Right ventricle myocardium inferior (tissue), 1 donor: ENCODE results near the gene TCP11L1. TPM values are rescaled to one million over a fixed set of nuclear protein-coding genes. Genes with fewer than 3 reads are reported as not detected.
"Not testable (repeated sequence)": the region's sequence is repeated elsewhere in the genome, so short reads cannot be mapped to it uniquely, and the experiment has no call there.

Source experiments
- ATAC-seq: fragments of 200-7000 bp; cut with Tn5 transposase; one replicate; pipeline ENCODE4 v1.9.1; 2020; ENCODE audit warnings: mild to moderate bottlenecking, moderate library complexity
- DNase-seq: peaks from one replicate; pipeline ENCODE4 v3.0.0; 2021; ENCODE audit errors: missing footprints
- intact Hi-C: fragments of 100-400 bp; cut with DNase I; formaldehyde crosslinking; loops from one replicate; pipeline ENCODE4 v1.11.0; 2022
- total RNA-seq: library from RNA; stranded (reverse); fragmentation: NEBNext Ultra II Directional; extraction: Animal tissue kit (Norgen Biotek cat#: 25700); gene quantifications from one replicate; pipeline ENCODE4 v1.2.1, GENCODE V29; 2021
- donor health status: DM: no; HTN: yes; CAD: no; lungs with severe emphysema.

TCP11L1 gene
- total RNA-seq, 1 donor from 2014 or later: 6.4 TPM

GRCh38 chr11:33060271-33060670, 20.9 kb downstream of the TCP11L1 start:
- intact Hi-C loops: loop anchor here (10.0 kb wide), 1 partner anchor 255 kb away; no protein-coding TSS in a partner anchor
- ATAC-seq (no peak), DNase-seq (no peak)

DNA sequence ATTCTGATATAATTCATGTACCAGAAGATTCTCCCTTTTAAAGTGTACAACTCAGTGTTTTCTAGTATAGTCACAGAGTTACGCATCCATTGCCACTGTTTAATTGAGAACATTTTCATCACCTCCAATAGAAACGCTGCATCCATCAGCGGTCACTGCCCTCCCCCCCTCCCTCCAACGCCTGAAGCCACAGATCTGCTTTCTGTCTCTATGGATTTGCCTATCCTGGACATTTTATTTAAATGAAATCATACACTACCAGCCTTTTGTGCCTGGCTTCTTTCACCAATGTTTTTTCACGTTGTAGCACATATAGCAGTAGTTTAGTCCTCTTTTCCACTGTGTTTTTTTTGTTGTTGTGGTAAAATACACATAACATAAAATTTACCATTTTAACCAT, 22.8 kb downstream of the TCP11L1 start:
- DNase-seq: no peak
- intact Hi-C loops: loop anchor here (10.0 kb wide), 1 partner anchor 257 kb away; no protein-coding TSS in a partner anchor
- no peak for ATAC-seq

- intact Hi-C loops: loop anchor here (10.0 kb wide), 1 partner anchor 259 kb away; no protein-coding TSS in a partner anchor
- no peak for DNase-seq
- peak; percentile 28 for ATAC-seq
Measured at GRCh38 chr11:33063326-33063881, 24.0 kb downstream of the TCP11L1 start.

GRCh38 chr11:33064033-33064825, 24.9 kb downstream of the TCP11L1 start:
- ATAC-seq (peak; percentile 23), DNase-seq (no peak)
- intact Hi-C loops: loop anchor here (2.0 to 10.0 kb wide), 2 partner anchors 101 to 259 kb away; no protein-coding TSS in a partner anchor

DNA sequence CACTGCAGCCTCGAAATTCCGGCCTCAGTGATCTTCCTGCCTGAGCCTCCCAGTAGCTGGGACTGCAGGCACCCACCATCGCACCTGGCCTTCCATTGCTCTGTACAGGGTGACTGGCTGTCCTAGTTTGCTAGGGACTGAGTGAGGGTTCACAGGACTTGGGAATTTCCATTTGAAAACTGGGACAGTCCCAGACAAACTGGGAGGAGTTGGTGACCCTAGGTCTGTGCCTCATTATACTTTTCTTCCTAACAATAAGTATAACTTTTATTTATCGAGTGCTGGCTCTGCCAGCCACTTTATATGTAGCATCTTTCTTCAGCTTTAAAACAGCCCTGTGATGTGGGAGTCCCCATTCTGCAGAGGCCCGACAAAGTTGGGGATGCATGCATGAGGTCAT, 25.5 kb downstream of the TCP11L1 start:
- intact Hi-C loops: loop anchor here (2.0 to 10.0 kb wide), 2 partner anchors 102 to 260 kb away; no protein-coding TSS in a partner anchor
- ATAC-seq (no peak), DNase-seq (no peak)

GRCh38 chr11:33065445-33066178, 26.2 kb downstream of the TCP11L1 start:
- DNase-seq (peak; percentile 86), ATAC-seq (peak; percentile 73)
- intact Hi-C loops: loop anchor here (2.0 to 10.0 kb wide), 2 partner anchors 103 to 261 kb away; no protein-coding TSS in a partner anchor

DNA sequence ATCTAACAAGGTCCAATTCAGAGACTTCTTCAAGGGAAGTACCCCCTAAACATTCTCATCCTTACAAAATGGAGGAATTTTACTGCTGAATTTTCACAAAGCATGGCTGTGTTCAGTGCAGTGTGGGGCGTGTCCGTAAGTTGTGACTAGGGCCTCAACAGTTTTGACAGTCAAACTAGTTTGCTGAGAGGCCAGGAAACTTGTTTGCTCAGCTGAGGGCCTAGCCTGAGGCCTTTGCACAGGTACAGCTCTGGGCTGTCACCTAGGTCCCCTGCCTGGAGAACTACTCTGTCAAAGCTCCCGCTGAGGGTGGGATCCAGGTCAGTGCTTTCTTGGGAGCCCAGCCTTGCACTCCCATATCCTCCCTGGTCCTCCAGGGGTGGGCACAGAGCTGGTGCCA, 27.9 kb downstream of the TCP11L1 start:
- ATAC-seq (no peak), DNase-seq (no peak)
- intact Hi-C loops: loop anchor here (10.0 kb wide), 1 partner anchor 262 kb away; no protein-coding TSS in a partner anchor

- DNase-seq: no peak
- ATAC-seq: no peak
- intact Hi-C loops: loop anchor here (10.0 kb wide), 1 partner anchor 264 kb away; no protein-coding TSS in a partner anchor
Measured at GRCh38 chr11:33068611-33069340, 29.4 kb downstream of the TCP11L1 start.

GRCh38 chr11:33072465-33072864, 33.1 kb downstream of the TCP11L1 start:
- ATAC-seq: no peak
- no peak for DNase-seq
- intact Hi-C loops: no loop called here

GRCh38 chr11:33083918-33084317, 44.5 kb downstream of the TCP11L1 start:
- intact Hi-C loops: no loop called here
- ATAC-seq: no peak
- DNase-seq: no peak

DNA sequence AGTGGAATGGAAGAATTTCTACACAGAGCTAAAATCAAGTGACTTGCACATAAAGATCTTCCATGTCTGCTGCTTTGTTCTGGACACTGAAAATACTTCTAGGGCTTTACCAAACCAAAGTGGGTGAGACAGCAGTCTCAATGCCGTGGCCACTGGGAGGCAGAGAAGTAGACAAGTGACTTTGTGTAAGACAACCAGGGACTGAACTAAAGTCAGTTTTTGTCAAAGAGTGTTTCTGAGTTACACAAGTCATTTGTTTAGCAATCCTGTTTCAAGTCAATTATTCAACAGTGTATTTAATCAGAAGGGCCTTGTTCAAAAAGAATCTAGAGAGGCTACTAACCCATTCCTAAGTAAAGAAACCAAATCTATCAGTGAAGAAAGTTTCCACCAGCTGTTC, 46.6 kb downstream of the TCP11L1 start:
- no peak for ATAC-seq
- intact Hi-C loops: no loop called here

DNA sequence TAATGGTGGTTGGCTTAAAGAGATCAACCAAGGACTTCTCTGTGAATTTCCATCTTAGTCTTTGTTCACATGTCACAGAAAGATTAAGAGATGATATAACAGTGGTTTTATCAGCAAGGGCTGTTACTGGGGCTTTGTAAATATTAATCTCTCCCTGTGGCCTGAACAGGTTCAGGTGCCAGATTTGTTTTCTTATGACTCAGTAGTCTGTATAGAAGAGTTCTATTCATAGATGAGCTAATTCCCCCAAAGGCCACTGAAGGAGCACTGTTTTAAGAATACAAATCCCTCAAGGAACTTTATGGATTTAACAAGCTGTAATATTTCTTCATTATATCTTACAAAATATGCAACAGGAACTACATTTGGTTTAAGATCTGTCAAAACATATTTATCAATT, 50.4 kb downstream of the TCP11L1 start:
- DNase-seq (no peak), ATAC-seq (no peak)
- intact Hi-C loops: no loop called here

More for the DNA sequence above, 46.6 kb downstream of the TCP11L1 start:
- no peak for DNase-seq

DNA sequence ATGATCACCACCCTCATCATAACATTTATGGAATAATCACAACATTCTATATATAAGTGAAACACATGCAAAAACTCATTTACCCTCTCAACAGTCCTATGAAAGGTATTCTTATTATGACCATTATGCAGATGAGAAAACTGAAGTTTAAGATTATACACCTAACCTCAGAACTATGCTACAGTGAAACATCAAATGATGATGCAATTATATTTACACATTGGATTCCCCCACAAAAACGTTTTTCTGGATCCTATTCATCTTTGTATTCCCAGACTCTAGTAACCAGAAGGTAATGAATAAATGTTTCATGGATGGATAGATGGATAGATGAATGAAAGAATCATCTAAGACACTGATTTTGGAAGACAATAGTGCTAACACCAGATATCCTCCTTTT, 54.8 kb downstream of the TCP11L1 start:
- intact Hi-C loops: no loop called here
- DNase-seq: no peak
- no peak for ATAC-seq

DNA sequence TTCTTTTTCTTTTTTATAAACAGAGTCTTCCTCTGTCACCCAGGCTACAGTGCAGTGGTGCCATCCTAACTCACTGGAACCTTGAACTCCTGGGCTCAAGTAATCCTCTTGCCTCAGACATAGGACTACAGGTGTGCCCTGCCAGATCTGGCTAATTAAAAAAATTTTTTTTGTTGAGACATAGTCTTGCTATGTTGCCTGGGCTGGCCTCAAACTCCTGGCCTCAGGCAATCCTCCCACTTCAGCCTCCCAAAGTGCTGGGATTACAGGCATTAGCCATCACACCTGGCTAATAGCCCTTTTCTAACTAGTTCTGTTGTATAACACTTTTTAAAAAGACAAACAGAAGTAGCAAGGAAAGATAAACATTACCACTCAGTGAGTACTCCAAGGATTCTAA, 64.5 kb downstream of the TCP11L1 start:
- intact Hi-C loops: no loop called here
- DNase-seq (no peak), ATAC-seq (no peak)

GRCh38 chr11:33109294-33109895, 70.0 kb downstream of the TCP11L1 start:
- DNase-seq: no peak
- intact Hi-C loops: no loop called here
- no peak for ATAC-seq

DNA sequence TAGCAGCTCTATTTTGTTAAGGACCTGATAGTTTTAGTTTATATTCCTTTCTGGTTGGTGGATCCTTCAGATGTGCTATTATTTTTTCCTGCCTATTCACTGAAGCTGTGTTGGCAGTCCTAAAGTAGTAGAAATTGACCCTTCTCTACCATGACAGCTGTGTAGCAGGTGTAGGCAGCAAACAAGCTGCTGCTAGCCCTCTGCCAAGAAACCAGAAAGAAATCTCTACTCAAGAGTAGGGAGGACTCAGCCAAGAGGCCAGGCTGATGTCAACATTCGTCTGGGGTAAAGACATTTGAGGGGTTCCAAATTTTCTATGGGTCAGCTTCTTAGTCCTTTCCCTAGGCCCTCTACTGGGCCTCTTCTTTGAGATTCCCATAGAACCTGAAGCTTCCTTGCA, 70.7 kb downstream of the TCP11L1 start:
- DNase-seq (no peak), ATAC-seq (peak; percentile 74)
- intact Hi-C loops: no loop called here

DNA sequence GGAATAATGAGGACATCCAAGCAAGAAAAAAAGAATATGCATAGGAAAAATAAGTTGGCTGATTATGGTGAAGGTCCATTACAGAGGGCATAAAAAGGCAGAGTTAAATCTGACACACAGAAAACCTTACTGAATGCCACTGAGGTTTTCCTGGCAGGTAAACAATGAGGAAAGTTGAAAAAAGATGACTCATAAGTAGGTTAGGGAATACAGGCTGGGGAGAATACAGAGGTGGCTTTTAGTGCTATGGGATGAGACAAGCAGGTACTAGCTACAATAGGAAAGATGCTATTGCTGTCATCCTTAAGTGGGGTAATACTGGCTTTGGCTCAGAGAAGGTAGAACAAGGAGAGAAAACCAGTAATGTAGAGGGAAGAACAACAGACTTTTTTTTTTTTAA, 77.2 kb downstream of the TCP11L1 start:
- ATAC-seq (no peak), DNase-seq (no peak)
- intact Hi-C loops: no loop called here

- intact Hi-C loops, DNase-seq, ATAC-seq: not testable (repeated sequence)
Measured at GRCh38 chr11:33122696-33123095, 83.3 kb downstream of the TCP11L1 start.
